Activated naive CD4-positive, alpha-beta T cell treated with anti-CD3 and anti-CD28 coated beads, Interleukin-2, amount 50 U/mL, for 16 hours (primary cell): ENCODE measurements around the gene LRRC56.
A peak's percentile ranks its signal among the peaks of the same experiment; 100 is the strongest.
"Not testable (repeated sequence)": the region's sequence is repeated elsewhere in the genome, so short reads cannot be mapped to it uniquely, and the experiment has no call there.

ENCODE experiments used
- DNase-seq: peaks from one replicate; pipeline ENCODE4 v3.0.0-alpha.2; 2020

Gene LRRC56

DNA sequence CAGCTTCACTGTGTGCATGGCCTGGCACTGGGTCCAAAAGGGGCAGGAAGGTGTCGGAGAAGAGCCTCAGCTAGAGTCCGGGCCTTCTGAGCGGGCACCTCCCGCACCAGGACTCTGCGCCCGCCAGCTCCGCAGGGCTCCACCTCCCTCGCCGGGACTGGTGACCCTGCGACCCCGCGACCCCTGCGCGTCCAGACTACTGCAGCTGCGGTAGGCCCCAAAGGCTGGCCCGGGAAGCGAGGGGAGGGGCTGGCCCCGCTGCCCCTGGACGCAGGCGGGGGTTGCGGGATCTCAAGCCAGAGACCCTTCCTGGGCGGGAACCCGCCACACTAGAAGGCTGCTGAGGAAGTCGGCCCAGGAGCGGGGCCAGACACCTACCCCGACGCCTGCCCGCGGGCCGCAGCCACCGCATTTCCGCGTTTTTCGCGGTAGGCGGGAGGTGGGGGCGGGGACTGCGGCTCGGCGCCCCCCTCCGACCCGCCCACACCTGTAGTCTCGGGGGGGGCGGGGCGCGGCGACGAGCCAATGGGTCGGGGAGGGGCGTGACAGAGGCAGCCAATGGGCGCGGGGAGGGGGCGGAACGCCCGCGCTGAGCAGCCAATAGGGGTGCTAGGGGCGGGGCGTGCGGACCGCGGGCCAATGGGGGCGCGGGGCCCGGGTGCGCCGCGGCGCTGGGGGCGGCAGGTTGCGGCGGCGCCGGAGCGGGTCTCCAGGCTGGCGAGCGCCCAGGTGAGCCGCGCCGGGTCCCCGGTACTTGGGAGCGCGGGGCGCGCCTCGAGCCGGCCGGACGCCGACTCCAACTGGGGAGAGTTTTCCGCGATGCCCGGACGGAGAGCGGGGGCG, 23.2 kb downstream of the LRRC56 start, which contains the start of the genes LMNTD2 and RASSF7:
LMNTD2 (minus strand) TSS at position 434 of the 843 bp plus-strand sequence; CDS start at position 412, 22 bp downstream.
RASSF7 (plus strand) TSS at position 666 of the 843 bp plus-strand sequence. CDS start 799 bp downstream, outside the sequence.
- peak; percentile 96 for DNase-seq

DNA sequence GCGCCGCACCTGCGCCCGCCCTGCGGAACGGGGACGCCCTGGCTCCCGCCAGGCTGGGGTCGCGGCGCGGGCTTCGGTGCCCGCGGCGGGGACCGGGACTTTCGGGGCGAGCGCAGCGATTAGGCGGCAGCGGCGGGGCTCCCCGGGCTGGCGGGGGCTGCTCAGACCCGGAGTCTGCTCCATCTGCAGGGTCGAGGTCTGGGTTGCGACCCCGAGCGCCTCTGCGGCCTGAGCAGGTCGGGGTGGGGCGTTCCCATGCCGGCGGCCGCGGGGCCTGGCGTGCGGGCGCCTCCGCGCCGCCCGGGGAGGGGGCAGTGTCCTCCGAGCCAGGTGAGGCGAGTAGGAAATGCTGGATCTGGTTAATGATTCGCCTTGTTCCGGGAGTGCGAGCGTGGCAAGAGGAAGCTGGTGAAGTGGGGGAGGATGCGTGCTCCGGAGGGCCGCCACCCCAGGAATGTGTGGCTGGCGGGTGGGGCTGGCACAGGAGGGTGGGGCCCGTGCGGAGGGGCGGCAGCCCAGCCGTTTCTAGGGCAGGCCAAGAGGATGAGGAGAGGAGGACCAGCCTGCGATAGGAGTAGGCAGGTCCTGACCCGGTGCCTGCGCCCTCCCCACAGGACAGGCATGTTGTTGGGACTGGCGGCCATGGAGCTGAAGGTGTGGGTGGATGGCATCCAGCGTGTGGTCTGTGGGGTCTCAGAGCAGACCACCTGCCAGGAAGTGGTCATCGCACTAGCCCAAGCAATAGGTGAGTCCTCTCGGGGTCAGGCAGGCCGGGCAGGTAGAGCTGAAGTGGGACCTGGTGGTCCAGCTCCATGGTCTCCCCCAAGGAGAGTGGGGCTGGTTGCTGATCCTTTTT, 24.0 kb downstream of the LRRC56 start:
- DNase-seq, result no peak

DNA sequence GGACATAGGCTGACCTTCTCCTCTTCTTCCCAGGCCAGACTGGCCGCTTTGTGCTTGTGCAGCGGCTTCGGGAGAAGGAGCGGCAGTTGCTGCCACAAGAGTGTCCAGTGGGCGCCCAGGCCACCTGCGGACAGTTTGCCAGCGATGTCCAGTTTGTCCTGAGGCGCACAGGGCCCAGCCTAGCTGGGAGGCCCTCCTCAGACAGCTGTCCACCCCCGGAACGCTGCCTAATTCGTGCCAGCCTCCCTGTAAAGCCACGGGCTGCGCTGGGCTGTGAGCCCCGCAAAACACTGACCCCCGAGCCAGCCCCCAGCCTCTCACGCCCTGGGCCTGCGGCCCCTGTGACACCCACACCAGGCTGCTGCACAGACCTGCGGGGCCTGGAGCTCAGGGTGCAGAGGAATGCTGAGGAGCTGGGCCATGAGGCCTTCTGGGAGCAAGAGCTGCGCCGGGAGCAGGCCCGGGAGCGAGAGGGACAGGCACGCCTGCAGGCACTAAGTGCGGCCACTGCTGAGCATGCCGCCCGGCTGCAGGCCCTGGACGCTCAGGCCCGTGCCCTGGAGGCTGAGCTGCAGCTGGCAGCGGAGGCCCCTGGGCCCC, 24.8 kb downstream of the LRRC56 start:
- DNase-seq, result no peak

DNA sequence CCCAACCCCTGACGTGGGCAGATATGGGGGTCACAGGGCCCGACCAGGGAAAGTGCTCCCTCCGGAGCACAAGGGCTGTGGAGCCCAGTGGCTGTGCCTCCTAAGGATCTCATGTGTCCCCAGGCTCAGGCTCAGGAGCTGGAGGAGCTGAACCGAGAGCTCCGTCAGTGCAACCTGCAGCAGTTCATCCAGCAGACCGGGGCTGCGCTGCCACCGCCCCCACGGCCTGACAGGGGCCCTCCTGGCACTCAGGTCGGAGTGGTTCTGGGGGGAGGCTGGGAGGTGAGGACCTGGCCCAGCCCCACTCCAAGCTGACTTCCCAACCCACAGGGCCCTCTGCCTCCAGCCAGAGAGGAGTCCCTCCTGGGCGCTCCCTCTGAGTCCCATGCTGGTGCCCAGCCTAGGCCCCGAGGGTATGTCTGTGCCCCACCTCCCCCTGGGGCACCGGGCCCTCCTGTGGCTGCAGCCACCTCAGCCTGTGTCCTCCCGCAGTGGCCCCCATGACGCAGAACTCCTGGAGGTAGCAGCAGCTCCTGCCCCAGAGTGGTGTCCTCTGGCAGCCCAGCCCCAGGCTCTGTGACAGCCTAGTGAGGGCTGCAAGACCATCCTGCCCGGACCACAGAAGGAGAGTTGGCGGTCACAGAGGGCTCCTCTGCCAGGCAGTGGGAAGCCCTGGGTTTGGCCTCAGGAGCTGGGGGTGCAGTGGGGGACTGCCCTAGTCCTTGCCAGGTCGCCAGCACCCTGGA, 25.9 kb downstream of the LRRC56 start:
- DNase-seq, result no peak

DNA sequence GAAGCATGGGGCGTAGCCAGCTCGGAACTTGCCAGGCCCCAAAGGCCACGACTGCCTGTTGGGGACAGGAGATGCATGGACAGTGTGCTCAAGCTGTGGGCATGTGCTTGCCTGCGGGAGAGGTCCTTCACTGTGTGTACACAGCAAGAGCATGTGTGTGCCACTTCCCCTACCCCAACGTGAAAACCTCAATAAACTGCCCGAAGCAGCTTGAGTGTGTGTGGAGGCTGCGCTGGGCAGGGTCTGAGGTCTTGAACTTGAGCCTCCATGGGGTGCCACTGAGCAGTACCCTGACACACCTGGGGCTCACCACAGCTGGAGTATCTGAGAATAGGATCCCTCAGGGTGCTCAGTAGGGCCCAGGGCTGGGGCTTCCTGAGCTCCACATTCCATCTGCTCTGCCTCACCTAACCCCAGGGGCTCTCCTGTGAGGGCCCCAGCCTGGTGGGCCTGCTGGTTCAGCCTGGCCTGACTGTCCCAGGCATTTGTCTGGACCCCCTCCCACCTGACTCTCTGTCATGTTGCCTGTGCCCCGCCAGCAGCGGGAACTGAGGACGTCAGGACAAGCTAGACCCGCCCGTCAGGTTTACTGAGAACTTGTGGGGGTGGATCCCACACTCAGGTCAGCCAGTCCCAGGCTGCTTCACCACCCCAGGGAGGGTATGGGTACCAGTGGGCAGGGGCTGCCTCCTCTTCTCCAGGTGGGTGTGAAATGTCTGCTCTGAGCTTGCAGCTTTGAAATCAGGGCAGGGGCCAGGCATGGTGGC, 26.7 kb downstream of the LRRC56 start:
- no peak for DNase-seq

DNA sequence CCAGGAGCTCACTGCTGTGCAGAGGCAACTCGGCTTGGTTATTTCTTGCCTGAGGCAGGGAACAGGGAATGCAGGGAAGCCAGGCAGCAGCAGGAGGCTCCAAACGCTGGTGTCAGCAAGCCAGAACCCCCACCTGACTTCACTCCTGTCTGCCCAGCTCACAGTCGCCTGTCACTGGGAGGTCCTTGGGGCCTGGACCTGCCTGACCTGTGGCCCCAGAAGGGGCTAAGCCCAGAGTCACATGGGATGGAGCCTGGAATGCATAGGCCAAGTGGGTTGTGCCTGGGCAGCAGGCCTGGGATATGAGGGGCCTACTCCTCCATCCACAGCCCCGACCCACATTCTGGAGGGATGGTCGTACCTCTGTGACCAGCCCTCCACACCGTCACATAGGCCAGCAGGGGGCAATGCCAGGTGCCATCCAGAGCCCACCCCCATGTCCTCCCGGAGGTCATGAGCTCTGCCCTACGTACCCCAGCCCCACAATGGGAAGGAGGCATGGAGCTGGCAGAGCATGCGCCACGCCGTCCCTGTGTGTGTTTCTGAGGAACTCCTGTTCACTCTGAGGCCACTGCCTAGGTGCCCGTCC, 28.7 kb downstream of the LRRC56 start:
- DNase-seq, result no peak

DNA sequence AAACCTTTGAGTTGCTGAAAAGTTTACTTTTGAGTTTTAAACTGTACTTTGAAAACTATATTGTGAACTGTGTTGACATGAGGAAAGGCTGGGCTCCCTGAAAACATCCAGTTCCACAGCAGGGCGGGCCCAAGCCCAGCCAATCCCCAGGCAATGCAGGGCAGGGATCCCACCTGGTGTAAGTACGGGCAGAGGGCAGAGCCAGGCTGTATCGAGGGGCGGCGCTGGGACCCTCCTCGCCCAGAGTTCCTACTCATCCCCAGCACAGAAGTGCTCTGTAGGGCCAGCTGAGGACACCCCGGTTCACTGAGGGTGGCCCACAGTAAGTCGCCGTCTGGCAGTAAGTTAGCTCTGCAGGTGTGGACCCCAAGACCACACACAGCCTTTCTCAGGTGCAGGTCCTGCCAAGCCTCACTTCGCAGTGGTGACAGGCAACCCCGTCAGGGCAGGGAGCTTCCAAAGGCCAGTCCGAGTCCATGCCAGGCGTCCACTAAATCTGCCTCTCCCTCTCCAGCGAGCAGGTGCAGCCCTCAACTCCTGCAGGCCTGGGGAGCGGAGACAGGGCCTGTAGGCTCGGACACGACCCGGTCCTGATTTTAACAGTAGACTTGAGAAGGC, 29.8 kb downstream of the LRRC56 start:
- DNase-seq, result no peak

DNA sequence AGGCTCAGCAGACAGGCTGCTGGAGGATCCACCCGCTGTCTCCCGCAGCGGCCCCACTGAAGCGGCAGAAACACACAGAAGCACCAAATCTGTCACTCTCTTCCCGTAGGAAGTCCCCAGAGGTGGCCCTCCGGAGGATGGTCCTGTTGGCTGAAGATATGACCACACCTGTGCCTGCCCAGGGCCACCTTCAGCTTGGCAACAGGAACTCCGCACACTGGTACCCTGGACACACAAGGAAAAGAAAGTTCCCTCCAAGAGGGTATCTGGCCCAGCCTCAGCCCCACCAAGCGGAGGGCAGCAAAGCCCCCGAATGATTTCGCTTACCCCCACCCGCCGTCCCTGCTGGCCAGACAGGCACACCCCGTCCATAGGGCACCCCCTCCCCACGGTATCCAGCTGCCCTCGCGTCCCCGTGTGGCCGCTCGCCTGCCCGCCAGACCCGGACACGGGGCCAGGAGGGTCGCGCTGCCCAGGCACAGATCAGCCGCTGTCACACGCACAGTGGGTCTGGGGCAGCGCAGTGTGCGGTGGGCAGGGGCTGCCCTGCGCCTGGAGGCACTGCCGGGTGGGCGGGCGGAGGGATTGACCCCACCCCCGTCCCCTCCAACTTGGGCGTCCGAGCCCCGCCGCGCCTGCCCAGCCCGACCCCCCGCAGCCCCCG, 30.4 kb downstream of the LRRC56 start:
- no peak for DNase-seq

DNA sequence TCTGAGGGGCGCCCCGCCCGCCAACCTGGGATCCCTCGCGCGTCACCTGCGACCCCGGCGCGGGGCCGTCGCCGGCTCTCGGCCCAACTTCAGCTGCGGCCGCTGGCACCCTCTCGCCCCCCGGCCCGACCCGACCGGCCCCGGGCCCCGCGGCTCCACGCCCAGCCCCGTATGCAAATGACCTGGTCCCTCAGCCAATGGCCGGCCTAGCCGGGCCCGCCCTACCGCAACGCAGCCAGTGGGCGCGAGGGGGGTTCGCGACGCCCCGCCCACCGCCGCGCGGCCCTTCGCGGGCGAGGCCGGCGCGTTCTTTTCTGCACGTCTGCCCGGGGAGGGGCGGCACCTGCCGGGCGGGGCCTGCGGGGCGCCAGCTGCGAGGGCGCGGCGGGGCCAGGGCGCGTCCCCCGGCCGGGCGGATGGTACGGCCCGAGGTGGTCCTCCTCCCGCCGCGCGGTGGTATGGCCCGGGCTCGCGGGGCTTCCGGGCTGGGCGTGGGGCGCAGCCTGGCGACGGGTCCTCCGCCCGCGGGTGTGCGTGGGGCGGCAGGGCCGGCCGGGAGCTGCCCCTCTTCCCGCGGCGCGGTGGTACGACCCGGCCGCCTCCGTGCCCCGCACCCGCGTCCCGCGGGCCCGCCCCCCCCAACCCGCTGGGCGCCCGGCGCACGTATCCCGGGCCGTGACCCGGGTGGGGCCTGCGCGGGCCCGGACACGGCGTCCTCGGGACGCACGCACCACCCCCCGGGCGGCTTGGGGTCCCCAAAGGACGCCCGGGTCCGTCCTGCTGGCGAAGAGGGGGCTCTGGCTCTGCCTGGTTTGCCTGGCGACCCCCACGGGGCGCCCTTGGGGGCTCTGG, 31.2 kb downstream of the LRRC56 start:
- DNase-seq, result peak; percentile 90

DNA sequence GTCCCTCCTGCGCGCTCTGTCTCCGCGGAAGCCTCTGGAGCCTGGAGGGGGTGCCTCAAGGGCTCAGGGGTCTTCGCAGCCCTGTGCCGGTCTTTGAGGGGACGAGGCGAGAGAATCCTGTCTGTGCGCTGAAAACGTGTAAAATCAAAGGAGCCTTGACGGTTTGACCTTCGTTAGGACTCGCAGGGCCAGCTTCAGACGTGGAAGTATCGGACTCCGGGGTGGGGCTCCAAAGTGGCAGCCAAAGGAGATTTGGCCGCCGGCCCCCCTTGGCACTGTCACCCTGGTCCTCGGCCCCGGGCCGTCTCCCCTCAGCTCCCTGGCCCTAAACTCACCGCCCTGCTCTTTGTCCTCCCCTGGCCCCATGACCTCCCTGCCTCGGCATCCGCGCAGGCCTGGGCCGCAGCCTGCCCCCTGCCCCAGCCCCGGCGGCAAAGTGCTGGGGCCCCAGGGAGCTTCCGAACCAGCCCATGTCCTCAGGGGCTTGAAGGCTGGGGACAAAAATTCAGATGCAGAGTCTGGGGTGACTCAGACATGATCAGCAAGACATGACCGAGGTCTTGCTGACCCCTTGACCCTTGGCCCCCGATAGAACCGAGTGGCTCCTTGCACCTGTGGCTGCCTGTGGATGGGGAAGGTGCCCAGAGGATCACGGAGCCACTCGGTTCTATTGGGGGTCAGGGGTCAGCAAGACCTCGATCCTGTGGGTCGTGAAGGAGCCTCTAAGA, 32.0 kb downstream of the LRRC56 start:
- no peak for DNase-seq

DNA sequence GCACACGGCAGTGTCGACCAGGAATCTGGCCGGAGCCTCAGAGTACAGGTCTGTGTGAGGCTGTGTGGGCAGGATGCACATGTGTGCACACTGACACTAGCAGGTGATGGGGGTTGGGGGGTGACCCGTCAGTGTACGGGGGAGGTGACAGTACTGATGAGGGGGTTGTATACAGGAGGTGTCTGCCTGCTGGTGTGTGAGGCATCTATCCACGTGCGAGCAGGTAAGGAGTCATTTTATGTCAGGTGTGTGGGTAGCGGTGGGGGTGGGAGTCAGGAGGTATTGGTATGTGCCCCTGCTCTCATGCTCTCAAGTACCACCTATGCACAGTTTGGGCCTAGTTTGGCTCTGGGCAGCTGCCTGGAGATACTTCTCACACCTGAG, 34.5 kb downstream of the LRRC56 start:
- no peak for DNase-seq

DNA sequence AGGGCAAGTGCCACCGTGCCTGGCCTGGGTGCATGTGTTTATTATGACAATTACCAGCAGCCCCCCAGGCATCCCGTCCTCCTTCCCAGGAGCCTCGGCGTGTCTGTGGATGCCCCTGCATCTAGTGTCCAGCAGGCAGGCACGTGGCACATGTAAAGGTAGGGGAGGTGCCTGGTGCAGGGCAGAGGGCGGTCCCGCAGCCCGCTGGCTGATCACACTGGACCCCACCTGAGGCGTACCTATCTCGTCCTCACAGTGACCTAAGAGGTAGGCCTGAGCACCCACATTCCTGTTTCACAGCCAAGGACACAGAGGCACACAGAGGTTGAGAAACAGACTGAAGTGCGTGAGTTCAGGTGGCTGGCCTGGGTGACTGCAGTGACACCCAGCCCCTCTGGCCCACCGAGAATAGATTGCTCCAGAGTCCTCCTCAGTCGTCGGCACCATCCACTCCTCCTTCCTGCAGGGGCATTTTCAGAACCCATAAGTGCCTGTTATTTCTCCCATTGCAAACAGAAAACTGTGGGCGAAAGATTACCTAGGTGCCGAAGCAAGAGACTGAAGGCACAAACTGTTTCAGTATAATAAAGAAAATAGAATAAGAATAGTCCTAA, 35.9 kb downstream of the LRRC56 start:
- DNase-seq, result no peak

DNA sequence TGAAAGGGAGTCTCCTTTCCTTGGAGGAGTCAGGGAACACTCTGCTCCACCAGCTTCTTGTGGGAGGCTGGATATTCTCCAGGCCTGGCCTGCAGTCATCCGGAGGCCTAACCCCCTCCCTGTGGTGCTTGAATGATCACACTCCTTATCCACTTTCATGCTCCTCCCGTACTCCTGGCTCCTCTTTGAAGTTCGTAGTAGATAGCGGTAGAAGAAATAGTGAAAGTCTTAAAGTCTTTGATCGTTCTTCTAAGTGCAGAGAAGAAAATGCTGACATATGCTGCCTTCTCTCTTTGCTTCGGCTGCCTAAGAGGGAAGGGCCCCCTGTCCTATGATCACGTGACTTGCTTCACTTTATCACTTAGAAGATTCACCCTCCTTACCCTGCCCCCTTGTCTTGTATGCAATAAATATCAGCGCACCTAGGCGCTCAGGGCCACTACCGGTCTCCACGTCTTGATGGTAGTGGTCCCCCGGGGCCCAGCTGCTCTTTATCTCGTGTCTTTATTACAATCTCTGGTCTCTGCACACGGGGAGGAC, 36.8 kb downstream of the LRRC56 start:
- DNase-seq, result not testable (repeated sequence)

DNA sequence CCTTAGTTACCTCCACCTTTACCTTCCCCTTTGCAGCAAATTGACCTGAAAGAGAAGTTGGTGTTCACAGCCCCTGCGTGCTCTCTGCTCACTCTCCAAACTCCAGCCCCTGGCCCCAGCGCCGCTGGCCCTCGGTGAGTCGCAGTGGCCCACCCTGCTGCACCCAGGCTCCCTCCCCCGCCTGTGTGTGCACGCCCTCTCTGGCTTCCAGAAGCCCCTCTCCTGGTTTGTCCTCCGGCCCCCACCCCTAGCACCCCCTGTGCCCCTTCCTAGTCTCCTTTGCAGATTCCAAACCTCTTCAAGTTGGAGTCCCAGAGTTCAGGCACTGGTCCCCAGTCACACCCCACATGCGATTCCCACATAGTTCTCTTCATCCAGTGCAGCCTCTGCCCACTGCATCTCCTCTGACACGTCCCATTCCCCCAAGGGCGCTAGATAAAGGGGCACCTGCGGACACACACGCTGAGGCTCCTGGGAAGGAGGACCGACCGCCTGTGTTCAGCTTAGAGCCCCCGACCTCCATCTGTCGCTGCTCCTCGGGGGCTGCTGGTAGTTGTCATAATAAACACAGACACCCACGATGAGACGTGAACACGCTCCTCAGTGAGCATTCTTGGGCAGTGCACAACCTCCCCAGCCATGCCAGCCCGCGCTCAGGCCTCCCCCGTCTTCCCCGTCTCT, 37.4 kb downstream of the LRRC56 start:
- DNase-seq, result no peak

DNA sequence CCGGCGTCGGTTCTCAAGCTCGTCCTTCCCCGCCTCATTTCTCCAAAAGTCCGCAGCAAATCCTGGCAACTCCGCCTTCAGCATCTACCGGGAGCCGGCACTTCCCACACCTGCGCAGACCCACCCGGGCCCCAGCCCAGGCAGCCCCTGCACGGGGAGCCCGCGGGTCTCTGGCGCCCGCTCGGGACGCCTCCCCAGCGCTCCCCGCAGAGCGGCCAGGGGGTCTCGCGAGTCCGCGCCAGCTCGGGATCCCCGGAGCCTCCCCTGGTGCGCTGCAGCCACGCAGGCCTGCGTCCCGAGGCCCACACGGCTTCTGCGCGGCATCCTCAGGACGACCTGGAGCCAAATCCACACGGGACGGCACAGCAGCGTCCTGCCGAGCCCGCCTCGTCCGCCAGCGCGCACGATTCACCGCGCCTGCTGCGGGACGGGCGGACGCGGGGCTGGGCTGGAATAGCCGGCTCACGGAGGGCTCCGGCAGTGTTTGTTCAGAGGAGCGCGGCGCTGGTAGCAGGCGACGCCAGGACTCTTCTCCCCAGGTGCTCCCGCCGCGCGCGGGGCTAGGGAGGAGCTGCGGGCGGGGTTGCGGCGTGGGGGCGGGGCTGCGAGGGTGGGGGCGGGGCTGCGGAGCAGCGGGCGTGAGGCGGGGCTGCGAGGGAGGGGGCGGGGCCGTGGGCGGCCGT, 38.1 kb downstream of the LRRC56 start:
- no peak for DNase-seq

DNA sequence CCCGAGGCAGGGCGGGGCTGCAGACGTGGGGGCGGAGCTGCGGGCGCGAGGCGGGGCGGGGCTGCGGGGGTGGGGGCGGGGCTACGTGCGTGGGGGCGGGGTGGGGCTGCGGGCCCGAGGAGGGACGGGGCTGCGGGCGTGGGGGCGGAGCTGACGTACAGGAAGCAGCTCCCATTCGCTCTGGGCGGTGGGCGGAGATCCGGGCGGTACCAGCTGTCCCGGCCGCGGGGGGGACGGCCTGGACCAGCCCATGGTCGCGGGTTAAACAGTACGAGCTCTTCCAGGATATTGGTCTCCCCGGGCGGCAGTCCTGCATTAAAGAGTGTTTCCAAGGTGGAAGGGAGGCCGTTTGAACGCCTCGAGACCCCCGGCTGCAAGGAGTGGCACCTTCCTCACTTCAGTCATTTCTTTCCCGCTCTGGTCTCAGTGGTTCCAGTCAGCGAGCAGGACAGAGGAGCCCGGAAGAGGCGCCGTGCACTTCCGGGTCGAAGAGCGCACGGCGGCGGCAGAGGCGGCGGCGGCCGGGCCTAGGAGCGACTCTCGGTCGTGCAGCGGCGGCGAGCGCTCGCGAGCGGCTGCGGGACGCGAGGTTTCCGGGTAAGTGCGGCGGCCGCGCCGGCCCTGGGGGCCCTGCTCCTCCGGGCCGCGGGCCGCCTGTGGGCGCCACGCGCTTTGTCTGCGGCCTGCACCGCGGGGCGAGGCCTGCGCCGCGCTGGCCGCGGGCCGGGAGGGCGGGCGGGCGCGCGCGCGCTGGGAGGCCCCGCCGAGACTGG, 38.9 kb downstream of the LRRC56 start, which contains the start of gene PHRF1:
PHRF1 (plus strand) TSS at position 475 of the 773 bp plus-strand sequence. CDS start 5,043 bp downstream, outside the sequence.
- DNase-seq, result peak; percentile 95
